Testis (tissue), 3 donors: Measurements from ENCODE around the gene GATA6. TPM values are rescaled to one million over a fixed set of nuclear protein-coding genes. Genes with fewer than 3 reads are reported as not detected.

ENCODE experiments used
- DNase-seq: peaks from one replicate; pipeline ENCODE4 v3.0.0-alpha.2; 2019
- H3K27ac ChIP-seq, 2 donors: fragments of 200-600 bp; sonication (generic); one replicate each; pipeline ENCODE4 v1.5.1; 2019
- H3K27me3 ChIP-seq: fragments of 200-600 bp; sonication (generic); one replicate; pipeline ENCODE4 v1.5.1; 2019
- H3K36me3 ChIP-seq: fragments of 200-600 bp; sonication (generic); one replicate; pipeline ENCODE4 v1.5.1; 2017; ENCODE audit warnings: low read depth; ENCODE audit errors: missing control alignments
- H3K4me1 ChIP-seq: fragments of 200-600 bp; sonication (generic); one replicate; pipeline ENCODE4 v1.5.1; 2019
- H3K4me3 ChIP-seq, 2 donors: fragments of 200-600 bp; sonication (generic); one replicate each; pipeline ENCODE4 v1.5.1; 2017 to 2019
- H3K9me3 ChIP-seq: fragments of 200-600 bp; sonication (generic); one replicate; pipeline ENCODE4 v1.5.1; 2017
- POLR2A ChIP-seq: fragments of 450-650 bp; IDR thresholded peaks from one replicate; pipeline ENCODE4 v1.6.1; 2017; ENCODE audit warnings: antibody characterized with exemption, mild to moderate bottlenecking, moderate library complexity
- WGBS, 2 donors: methylation state at CpG; one replicate each; pipeline ENCODE4 v1.1.5; 2018; 5-methylcytosine and 5-hydroxymethylcytosine counted together
- intact Hi-C: fragments of 100-400 bp; cut with DNase I; formaldehyde crosslinking; loops from one replicate; pipeline ENCODE4 v1.15.1; 2023; ENCODE audit warnings: low total_unique reads
- polyA plus RNA-seq: library from polyadenylated mRNA; stranded (reverse); fragments of 350-450 nt; fragmentation: Illumina TruSeq; extraction: RNeasy Lipid Tissue Mini Kit (QIAGEN cat#74804); gene quantifications from one replicate; pipeline ENCODE4 v1.2.3, GENCODE V29; 2014; ENCODE audit warnings: low read depth, low replicate concordance; ENCODE audit not compliant: insufficient read depth
- total RNA-seq, 2 donors: library from RNA; depleted of rRNA; stranded (reverse); fragments of >200 nt; gene quantifications; one replicate each; pipeline ENCODE4 v1.2.3, GENCODE V29; 2016
- TF ChIP-seq, protein P1 (sequence below), 3 experiments: fragments of 450-650 bp in 2 of 3; fragments of 200-600 bp in 1 of 3; sonication (generic) in 1 of 3; IDR thresholded peaks; one replicate each; pipeline ENCODE4 v1.5.1; 2016 to 2019; ENCODE audit warnings: antibody characterized with exemption in 3 of 3, mild to moderate bottlenecking in 2 of 3, moderate library complexity in 1 of 3

GATA6 gene
- total and polyA plus RNA-seq, 3 donors from 2014 or later, result 13.8 to 54.6 (median 50.5) TPM

DNA sequence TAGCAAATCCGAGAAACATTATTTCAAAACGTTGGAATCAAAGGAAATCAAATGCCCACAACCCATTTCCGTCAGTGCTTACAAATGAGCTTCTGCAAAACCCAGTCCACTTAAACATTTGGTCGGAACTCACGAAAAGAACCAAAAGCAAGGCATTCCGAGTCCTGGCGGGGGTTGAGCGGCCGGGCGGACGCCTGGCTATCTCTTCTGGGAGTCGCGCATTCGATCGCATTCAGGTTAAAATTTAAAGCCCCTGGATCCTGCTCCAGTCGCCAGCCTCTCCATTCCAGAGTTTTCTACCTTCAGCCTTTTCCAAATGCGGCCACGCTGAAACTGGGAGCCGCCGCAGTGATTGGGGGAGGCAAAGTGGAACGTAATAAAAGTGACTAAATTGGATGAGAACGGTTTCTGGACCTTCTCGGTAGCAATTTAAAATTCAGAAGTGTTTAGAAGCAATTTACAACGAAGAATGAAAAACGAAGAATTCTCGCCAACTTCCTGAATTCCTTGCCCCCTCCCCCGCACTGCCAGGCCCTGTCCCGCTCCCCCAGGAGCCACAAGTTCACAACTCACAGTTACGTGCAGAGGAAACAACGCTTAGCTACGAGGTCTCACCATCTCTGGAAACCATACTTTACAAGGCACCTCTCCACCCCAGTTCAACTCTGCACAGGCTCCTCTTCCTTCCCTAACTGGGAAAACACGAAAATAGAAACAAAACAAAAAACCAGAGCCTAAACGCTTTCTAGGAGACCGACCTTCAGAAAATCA, 1.7 kb upstream of the GATA6 start:
- H3K4me3 ChIP-seq, result peak overlapping the region in 1 of 2 donors; percentile 80

GRCh38 chr18:22168360-22168921, 948 bp upstream of the GATA6 start:
- Histone ChIP-seq H3K4me1 (peaks cover 12% of the 10 kb centered on the region), H3K27ac (peak overlapping the region in 1 of 2 donors; percentile 97), H3K36me3 (no peaks in the 10 kb centered on the region), H3K9me3 (no peaks in the 10 kb centered on the region), H3K4me3 (peak overlapping the region; percentile 80), H3K27me3 (peaks cover 3% of the 10 kb centered on the region)
- WGBS, 2 donors, result 5 to 7% methylated on average over 23 to 36 of the region's 36 CpGs
- TF ChIP-seq POLR2A, result no peak
- TF ChIP-seq, protein P1, sequence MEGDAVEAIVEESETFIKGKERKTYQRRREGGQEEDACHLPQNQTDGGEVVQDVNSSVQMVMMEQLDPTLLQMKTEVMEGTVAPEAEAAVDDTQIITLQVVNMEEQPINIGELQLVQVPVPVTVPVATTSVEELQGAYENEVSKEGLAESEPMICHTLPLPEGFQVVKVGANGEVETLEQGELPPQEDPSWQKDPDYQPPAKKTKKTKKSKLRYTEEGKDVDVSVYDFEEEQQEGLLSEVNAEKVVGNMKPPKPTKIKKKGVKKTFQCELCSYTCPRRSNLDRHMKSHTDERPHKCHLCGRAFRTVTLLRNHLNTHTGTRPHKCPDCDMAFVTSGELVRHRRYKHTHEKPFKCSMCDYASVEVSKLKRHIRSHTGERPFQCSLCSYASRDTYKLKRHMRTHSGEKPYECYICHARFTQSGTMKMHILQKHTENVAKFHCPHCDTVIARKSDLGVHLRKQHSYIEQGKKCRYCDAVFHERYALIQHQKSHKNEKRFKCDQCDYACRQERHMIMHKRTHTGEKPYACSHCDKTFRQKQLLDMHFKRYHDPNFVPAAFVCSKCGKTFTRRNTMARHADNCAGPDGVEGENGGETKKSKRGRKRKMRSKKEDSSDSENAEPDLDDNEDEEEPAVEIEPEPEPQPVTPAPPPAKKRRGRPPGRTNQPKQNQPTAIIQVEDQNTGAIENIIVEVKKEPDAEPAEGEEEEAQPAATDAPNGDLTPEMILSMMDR (IDR thresholded peaks at IDR 0.05), result peak in 1 of 3 experiments; percentile 15
- intact Hi-C loops, result loop anchor here (5.0 kb wide), 1 partner anchor 394 kb away; no protein-coding TSS in a partner anchor
- peak; percentile 57 for DNase-seq

More for the DNA sequence above, 1.7 kb upstream of the GATA6 start:
- H3K36me3 ChIP-seq, result no peaks in the 10 kb centered on the region
- intact Hi-C loops, result loop anchor here (5.0 kb wide), 1 partner anchor 395 kb away; no protein-coding TSS in a partner anchor
- no peaks in the 10 kb centered on the region for H3K9me3 ChIP-seq
- TF ChIP-seq, protein P1 (IDR thresholded peaks at IDR 0.05), result no peak
- TF ChIP-seq POLR2A, result no peak
- peak; percentile 54 for DNase-seq
- no peak overlapping the region for H3K27ac ChIP-seq
- peaks cover 12% of the 10 kb centered on the region for H3K4me1 ChIP-seq
- peaks cover 3% of the 10 kb centered on the region for H3K27me3 ChIP-seq
- WGBS, 2 donors, result 17 to 27% methylated on average over 34 of the region's 34 CpGs

GRCh38 chr18:22169889-22170420, 566 bp downstream of the GATA6 start:
- Histone ChIP-seq H3K36me3 (no peaks in the 10 kb centered on the region), H3K9me3 (no peaks in the 10 kb centered on the region), H3K27me3 (peaks cover 3% of the 10 kb centered on the region), H3K4me3 (peak overlapping the region; percentile 80), H3K27ac (peak overlapping the region; percentile 89 to 97), H3K4me1 (peaks cover 12% of the 10 kb centered on the region)
- TF ChIP-seq POLR2A, result no peak
- TF ChIP-seq, protein P1 (IDR thresholded peaks at IDR 0.05), result no peak
- intact Hi-C loops, result loop anchor here (5.0 to 10.0 kb wide), 3 partner anchors 175 to 392 kb away; no protein-coding TSS in a partner anchor
- 0% methylated on average over 42 to 49 of the region's 49 CpGs for WGBS, 2 donors
- DNase-seq, result peak; percentile 57

DNA sequence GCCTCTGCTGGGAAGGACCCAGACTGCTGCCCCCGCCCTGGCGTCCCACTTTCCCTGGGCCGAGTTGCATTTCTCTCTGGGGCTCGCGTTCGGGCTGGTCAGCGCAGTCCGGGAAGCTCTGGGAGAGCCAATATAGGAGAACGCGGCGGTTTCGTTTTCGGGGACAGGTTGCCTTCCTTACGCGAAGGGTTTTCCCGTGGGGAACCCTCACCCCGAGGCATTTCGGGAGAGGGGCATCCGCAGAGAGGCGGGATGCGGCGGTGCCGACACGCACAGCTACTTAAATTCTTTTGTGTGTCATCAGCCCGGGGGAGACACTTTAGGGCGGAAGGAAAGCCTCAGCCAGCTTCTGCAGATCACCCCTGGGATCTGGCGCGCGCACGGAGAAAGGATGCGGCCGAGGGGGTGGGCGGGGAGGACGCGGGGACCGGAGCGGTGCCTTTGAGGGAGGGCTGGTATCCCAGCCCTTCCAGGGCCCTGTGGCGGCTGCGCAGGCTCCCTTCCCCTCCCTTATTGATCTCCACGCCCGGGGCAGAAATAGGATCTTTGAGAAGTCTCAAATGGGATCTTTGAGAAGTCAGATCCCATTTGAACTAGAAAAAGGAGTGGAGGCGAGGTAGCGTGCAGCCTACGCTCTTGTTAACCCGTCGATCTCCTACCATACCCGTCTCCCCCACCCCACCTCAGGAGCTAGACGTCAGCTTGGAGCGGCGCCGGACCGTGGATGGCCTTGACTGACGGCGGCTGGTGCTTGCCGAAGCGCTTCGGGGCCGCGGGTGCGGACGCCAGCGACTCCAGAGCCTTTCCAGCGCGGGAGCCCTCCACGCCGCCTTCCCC, 1.2 kb downstream of the GATA6 start:
- WGBS, 2 donors, result 0% methylated on average over 9 to 66 of the region's 66 CpGs
- DNase-seq, result peak; percentile 63
- H3K4me1 ChIP-seq, result peaks cover 12% of the 10 kb centered on the region
- no peak for TF ChIP-seq POLR2A
- TF ChIP-seq, protein P1 (IDR thresholded peaks at IDR 0.05), result no peak
- peak overlapping the region; percentile 80 for H3K4me3 ChIP-seq
- peaks cover 3% of the 10 kb centered on the region for H3K27me3 ChIP-seq
- no peaks in the 10 kb centered on the region for H3K36me3 ChIP-seq
- H3K9me3 ChIP-seq, result no peaks in the 10 kb centered on the region
- intact Hi-C loops, result loop anchor here (5.0 to 10.0 kb wide), 2 partner anchors 176 to 177 kb away; no protein-coding TSS in a partner anchor
- H3K27ac ChIP-seq, result peak overlapping the region; percentile 89 to 97
